NCI-H2196 (cell line): Measurements from ENCODE around the gene MLKL.

ENCODE experiments used
- DNase-seq: peaks from one replicate; lab custom pipeline; 2025; ENCODE audit not compliant: unreplicated experiment; lab: John Stamatoyannopoulos, UW

Gene MLKL

GRCh38 chr16:74652249-74652648, 48.4 kb downstream of the MLKL start:
- no peak for DNase-seq

- DNase-seq: no peak
Measured at GRCh38 chr16:74651841-74652240, 48.8 kb downstream of the MLKL start.

GRCh38 chr16:74650966-74651567, 49.6 kb downstream of the MLKL start:
- no peak for DNase-seq

- DNase-seq: no peak
Measured at GRCh38 chr16:74649839-74650504, 50.7 kb downstream of the MLKL start.

- DNase-seq: no peak
Measured at GRCh38 chr16:74641969-74642368, 58.7 kb downstream of the MLKL start.

- no peak for DNase-seq
Measured at GRCh38 chr16:74637742-74638453, 62.8 kb downstream of the MLKL start.

- no peak for DNase-seq
Measured at GRCh38 chr16:74635303-74635702, 65.4 kb downstream of the MLKL start.

- no peak for DNase-seq
Measured at GRCh38 chr16:74633686-74634085, 67.0 kb downstream of the MLKL start.

- DNase-seq: no peak
Measured at GRCh38 chr16:74627506-74628220, 73.0 kb downstream of the MLKL start.

- no peak for DNase-seq
Measured at GRCh38 chr16:74626741-74627416, 73.8 kb downstream of the MLKL start.

GRCh38 chr16:74625500-74626350, 74.9 kb downstream of the MLKL start:
- no peak for DNase-seq

- no peak for DNase-seq
Measured at GRCh38 chr16:74623839-74624235, 76.8 kb downstream of the MLKL start.

- peak; percentile 29 for DNase-seq
Measured at GRCh38 chr16:74623214-74623838, 77.3 kb downstream of the MLKL start.

GRCh38 chr16:74622005-74622404, 78.7 kb downstream of the MLKL start:
- DNase-seq: no peak
